Ishikawa (cell line): ENCODE measurements around the gene DCDC2.

Experiments
- CEBPB ChIP-seq: IDR thresholded peaks from 2 replicates; pipeline ENCODE4 v1.6.1; 2012
- CREB1 ChIP-seq: IDR thresholded peaks from 2 replicates; pipeline ENCODE4 v1.6.1; 2012; ENCODE audit warnings: low read depth
- EP300 ChIP-seq: IDR thresholded peaks from 2 replicates; pipeline ENCODE4 v1.6.1; 2012; ENCODE audit warnings: borderline replicate concordance
- FOXM1 ChIP-seq: IDR thresholded peaks from 2 replicates; pipeline ENCODE4 v1.6.1; 2012; ENCODE audit warnings: low read depth, borderline replicate concordance
- MAX ChIP-seq: IDR thresholded peaks from 2 replicates; pipeline ENCODE4 v1.6.1; 2012
- NFIC ChIP-seq: IDR thresholded peaks from 2 replicates; pipeline ENCODE4 v1.6.1; 2012
- RAD21 ChIP-seq: IDR thresholded peaks from 2 replicates; pipeline ENCODE4 v1.6.1; 2012; ENCODE audit warnings: low read depth
- REST ChIP-seq: IDR thresholded peaks from 2 replicates; pipeline ENCODE4 v1.6.1; 2012; ENCODE audit warnings: low read depth, mild to moderate bottlenecking
- TAF1 ChIP-seq: IDR thresholded peaks from 2 replicates; pipeline ENCODE4 v1.6.1; 2012; ENCODE audit warnings: low read depth, mild to moderate bottlenecking
- TCF12 ChIP-seq: IDR thresholded peaks from 2 replicates; pipeline ENCODE4 v1.6.1; 2012; ENCODE audit warnings: low read depth
- YY1 ChIP-seq: IDR thresholded peaks from 2 replicates; pipeline ENCODE4 v1.6.1; 2012; ENCODE audit warnings: low read depth
- ZBTB7A ChIP-seq: IDR thresholded peaks from 2 replicates; pipeline ENCODE4 v1.6.1; 2012; ENCODE audit warnings: low read depth
- TF ChIP-seq, protein P1 (sequence below): IDR thresholded peaks from 2 replicates; pipeline ENCODE4 v1.6.1; 2012

DNA sequence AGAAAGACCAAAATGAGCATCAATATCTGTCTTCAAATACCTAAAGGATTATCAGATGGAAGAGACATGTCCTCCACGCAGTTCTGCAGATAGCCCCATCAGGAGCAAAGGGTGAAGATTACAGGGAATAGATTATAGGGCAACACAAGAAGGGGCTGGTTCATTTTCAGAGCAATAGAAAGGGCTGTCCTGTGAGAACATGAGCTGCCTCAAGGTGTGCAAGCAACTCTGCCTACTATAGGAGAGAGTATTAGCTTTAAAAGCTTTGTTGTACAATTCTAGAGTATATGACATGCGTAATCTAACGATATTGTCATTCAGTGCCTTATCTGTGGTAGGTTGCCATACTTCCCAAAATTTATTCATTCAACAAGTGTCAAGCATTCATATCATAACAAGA lies 119.2 kb downstream of the DCDC2 start:
- TF ChIP-seq EP300: no peak
- TF ChIP-seq NFIC: no peak
- no peak for TF ChIP-seq YY1
- TF ChIP-seq FOXM1: no peak
- TF ChIP-seq MAX: no peak
- TF ChIP-seq RAD21: no peak
- TF ChIP-seq, protein P1, sequence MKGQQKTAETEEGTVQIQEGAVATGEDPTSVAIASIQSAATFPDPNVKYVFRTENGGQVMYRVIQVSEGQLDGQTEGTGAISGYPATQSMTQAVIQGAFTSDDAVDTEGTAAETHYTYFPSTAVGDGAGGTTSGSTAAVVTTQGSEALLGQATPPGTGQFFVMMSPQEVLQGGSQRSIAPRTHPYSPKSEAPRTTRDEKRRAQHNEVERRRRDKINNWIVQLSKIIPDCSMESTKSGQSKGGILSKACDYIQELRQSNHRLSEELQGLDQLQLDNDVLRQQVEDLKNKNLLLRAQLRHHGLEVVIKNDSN: no peak
- TF ChIP-seq REST: no peak
- no peak for TF ChIP-seq TAF1
- TF ChIP-seq CEBPB: no peak
- no peak for TF ChIP-seq TCF12
- no peak for TF ChIP-seq CREB1
- no peak for TF ChIP-seq ZBTB7A
